Myocyte (in vitro differentiated cells): ENCODE data around the gene CFH. TPM values are rescaled to one million over a fixed set of nuclear protein-coding genes. Genes with fewer than 3 reads are reported as not detected.
"Not testable (repeated sequence)": the region's sequence is repeated elsewhere in the genome, so short reads cannot be mapped to it uniquely, and the experiment has no call there.

Source experiments
- DNase-seq: peaks from one replicate; pipeline ENCODE4 v3.0.0-alpha.2; 2012; ENCODE audit warnings: low read depth
- total RNA-seq: library from RNA; depleted of rRNA; stranded (reverse); fragments of >200 nt; gene quantifications from 2 replicates; pipeline ENCODE4 v1.2.3, GENCODE V29; 2014

CFH gene
- total RNA-seq, 1 donor from 2014 or later, result 142 TPM

DNA sequence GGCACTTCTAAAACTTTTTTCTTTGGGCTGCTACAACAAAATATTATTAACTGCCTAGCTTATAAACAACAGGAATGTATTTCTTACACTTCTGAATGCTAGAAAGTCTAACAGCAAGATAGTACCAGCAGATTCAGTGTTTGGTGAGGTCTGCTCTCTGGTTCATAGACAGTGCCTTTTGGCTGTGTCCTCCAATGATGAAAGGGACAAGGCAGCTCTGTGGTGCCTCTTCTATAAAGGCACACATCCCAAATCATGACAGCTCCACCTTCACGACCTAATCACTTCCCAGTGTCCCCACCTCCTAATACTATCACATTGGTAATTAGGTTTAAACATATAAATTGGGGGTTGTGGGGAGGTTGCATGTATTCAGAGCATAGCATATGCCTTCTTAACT, 9.5 kb downstream of the CFH start:
- no peak for DNase-seq

- DNase-seq, result no peak
Observed at GRCh38 chr1:196667131-196667530, 15.3 kb downstream of the CFH start.

GRCh38 chr1:196669051-196669450, 17.2 kb downstream of the CFH start:
- no peak for DNase-seq

- no peak for DNase-seq
Observed at GRCh38 chr1:196669693-196670092, 17.9 kb downstream of the CFH start.

DNA sequence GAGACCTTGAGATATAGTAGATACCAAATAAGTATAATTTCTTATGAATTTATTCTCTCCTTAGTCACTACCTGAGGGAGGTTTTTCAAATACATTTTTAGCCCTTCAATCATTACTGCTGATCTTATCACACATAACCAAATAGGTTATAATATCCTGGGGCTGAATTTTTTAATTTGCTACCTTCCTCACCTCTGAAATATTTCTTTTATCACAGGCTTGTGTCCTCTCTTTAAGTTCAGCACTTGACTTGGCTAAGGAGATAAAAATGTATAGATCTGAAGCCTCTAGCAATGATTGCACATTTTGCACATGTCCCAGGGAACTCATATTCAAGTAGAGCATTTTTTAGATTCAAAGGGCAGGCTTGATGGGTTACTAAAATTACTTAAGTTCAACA, 23.1 kb downstream of the CFH start:
- DNase-seq, result no peak

- no peak for DNase-seq
Observed at GRCh38 chr1:196677781-196678509, 26.1 kb downstream of the CFH start.

GRCh38 chr1:196678510-196678884, 26.7 kb downstream of the CFH start:
- no peak for DNase-seq

- DNase-seq, result no peak
Observed at GRCh38 chr1:196680107-196680506, 28.3 kb downstream of the CFH start.

- no peak for DNase-seq
Observed at GRCh38 chr1:196684476-196684875, 32.6 kb downstream of the CFH start.

- DNase-seq, result no peak
Observed at GRCh38 chr1:196685506-196685905, 33.7 kb downstream of the CFH start.

DNA sequence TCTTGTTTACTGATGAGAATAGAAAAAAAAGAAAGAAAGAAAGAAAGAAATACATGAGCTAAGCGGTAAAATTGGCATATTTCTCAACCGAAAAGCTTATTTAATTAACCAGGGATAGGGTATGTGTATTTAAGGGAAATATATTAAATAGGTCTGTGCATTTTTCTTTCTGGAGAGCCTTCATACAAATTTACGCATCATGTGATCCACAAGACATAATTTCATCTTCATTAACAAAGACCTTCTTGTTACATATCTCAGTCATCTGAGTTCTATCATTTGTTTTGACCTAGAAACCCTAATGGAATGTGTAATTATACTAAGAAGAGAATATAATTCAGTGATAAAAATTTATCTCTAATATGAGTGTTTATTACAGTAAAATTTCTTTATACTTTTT, 37.2 kb downstream of the CFH start:
- no peak for DNase-seq

- no peak for DNase-seq
Observed at GRCh38 chr1:196690582-196690981, 38.7 kb downstream of the CFH start.

GRCh38 chr1:196698993-196699392, 47.1 kb downstream of the CFH start:
- DNase-seq, result no peak

DNA sequence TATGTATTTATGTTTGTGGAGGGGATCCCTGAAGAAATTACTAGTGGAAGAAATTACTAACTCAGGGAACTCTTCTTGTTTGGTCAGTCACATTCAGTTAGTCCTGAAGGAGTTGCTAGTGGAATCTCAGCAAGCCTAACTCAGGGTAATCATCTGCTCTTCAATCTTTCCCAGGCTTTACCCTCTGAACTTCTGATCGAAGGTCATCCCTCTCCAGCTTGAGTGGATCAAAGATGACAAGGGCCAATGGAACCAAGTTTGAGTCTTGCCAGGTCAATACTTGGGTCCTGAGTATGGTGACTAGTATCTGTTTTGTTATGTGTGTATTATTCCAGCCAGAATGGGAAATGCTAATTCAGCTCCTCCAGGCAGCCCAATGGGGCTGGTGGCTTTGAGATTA, 49.3 kb downstream of the CFH start:
- DNase-seq, result no peak

GRCh38 chr1:196709892-196710291, 58.0 kb downstream of the CFH start:
- DNase-seq, result not testable (repeated sequence)

GRCh38 chr1:196717868-196718267, 66.0 kb downstream of the CFH start:
- DNase-seq, result no peak

- peak; percentile 24 for DNase-seq
Observed at GRCh38 chr1:196723325-196724185, 71.7 kb downstream of the CFH start.

DNA sequence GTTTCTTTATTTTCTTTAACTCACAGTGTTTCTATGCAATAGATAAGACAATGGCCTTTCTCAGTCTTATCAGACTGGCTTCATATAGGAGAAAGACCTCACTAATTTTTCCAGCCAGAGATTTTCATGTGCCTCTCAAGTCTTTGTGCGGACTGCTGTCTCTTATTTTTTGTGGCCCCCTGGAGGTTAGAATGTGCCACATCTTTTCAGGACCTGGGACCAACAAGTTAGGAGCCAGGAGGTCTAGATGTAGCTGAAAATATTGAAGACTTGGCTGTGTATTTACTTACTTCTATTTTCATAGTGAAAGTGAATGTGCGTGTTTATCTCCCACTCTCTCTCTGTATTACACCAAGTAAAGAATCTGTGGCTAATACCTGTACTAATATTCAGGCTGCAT, 80.7 kb downstream of the CFH start:
- no peak for DNase-seq

DNA sequence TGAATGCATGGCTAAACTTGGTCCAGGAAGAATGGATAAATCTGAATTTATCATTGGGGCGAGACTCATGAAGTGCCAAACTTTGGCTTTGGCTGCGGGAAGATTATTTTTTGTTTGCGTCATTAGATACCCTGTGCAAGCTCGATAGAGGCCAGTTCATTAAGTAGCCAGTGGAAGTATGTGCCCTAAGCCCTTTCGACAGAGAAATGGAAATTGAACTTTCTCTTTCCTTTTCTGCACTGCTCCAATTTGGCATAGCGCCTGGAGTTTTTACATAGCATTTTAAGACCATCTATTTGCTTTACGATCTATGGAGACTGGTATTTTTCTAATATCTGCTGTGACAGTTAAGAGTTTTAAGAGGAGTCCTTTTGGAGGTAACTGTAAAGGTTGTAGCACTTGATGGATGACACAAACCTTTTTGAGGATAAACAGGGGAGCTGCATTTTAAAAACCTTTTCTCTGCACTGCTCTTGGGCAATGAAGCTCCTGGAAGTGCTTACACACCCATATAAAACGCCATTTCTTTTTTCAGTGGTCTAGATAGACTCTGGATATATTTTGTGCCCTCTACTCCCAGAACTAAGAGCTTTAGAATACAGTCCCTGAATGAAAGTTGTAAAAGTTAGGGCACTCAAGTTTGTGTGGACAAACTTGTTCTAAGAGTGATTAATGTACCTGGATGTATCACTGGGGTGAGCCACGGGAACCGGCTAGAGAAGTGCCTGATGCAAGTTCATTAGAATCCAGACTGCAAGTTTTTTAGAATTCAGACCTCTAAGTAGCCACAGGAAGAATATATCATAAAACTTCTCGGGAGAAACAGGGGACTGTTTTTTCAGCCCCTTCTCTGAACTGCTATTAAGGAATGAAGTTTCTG, 81.5 kb downstream of the CFH start:
- no peak for DNase-seq

- no peak for DNase-seq
Observed at GRCh38 chr1:196734006-196734405, 82.2 kb downstream of the CFH start.

- DNase-seq, result no peak
Observed at GRCh38 chr1:196734460-196734859, 82.6 kb downstream of the CFH start.

DNA sequence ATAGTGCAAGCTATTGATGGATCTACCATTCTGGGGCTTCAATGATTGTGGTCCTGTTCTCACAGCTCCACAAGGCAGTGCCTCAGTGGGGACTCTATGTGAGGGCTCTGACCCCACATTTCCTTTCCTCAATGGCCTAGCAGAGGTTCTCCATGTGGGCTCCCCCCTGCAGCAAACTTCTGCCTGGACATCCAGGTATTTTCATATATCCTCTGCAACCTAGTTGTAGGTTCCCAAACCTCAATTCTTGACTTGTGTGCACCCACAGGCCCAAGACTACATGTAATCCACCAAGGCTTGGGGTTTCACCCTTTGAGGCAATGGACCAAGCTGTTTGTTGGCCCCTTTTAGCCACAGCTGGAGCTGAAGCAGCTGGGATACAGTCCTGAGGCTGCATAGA, 86.9 kb downstream of the CFH start:
- DNase-seq, result no peak
